GM18861 (cell line): Measurements from ENCODE around the gene LGR6.

ENCODE experiments used
- ATAC-seq: cut with Tn5 transposase; IDR thresholded peaks from one replicate; pipeline ENCODE4 v1.9.1; 2021; ENCODE audit not compliant: unreplicated experiment

The LGR6 gene

GRCh38 chr1:202216691-202217090 is 23.1 kb downstream of the LGR6 start:
- no peak for ATAC-seq

DNA sequence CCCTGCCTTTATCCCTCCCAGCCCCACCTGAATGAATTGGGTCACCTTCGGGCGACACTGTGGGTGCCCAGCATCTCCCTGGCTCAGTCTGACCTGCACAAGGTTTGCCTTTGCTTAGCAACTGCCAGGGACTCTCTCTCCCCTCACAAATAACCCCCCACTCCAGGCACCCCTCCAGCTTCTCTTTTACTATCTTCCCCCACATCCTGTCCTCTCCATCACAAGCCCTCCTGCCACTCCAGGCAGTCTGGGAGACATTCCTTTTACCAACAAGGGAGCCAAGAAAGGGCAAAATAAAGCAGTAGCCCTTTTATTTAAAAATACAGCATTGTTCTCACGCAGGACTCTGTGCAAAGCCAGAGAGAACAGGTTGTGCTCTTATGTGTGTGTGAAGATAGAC is 23.9 kb downstream of the LGR6 start:
- no peak for ATAC-seq

GRCh38 chr1:202217951-202218350 is 24.4 kb downstream of the LGR6 start:
- no peak for ATAC-seq

DNA sequence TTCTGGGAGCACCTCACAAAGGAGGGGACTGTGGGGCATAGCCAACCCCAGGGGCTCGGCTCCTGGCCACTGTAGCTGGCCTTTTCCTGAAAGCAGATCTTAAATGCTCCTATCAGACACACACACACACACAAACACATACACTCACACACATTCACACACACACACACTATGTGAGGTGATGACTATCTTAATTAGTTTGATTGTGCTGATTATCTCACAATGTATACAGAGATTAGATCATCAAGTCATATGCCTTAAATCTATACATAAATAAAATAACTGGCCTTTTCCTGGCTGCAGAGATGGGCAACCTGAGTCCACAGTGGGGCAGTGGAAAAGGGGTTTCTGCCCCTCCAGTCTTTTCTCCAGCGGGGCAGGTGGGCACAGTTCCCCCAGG is 27.1 kb downstream of the LGR6 start:
- ATAC-seq = no peak

GRCh38 chr1:202221911-202222909 is 28.6 kb downstream of the LGR6 start:
- no peak for ATAC-seq

DNA sequence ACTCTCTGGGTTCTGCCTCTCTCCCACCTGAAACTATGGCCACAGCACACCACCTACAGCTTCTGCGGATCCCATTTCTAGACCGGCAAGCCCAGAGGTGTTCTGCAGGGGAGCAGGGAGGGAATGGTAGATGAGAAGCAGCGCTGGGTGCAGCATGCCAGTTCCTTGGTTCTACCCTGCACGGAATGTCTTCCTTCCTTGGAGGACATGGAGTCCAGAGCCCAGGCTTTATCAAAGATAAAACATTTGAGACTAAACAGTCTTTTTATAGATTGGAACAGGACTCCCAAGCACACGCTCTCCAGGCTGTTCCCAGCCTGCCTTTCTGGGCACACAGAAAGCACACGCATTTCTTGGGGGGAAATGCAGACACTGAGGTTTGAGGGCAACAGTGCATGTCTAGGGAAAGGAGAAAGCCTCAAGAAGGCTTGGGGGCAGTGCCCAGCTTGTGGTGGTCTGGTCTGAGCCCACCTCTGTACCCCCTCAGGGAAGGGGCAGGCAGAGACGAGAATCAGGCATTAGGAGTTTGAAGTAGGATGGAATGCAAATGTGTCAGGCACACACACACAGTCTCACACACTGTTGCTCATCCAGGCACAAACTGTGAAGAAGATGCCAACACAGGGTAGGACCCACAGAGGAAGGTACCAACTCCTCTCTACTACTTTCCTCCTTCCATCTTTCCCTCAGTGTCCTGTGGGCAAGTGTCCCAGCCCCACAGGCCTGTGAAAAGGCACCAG is 29.7 kb downstream of the LGR6 start:
- no peak for ATAC-seq

DNA sequence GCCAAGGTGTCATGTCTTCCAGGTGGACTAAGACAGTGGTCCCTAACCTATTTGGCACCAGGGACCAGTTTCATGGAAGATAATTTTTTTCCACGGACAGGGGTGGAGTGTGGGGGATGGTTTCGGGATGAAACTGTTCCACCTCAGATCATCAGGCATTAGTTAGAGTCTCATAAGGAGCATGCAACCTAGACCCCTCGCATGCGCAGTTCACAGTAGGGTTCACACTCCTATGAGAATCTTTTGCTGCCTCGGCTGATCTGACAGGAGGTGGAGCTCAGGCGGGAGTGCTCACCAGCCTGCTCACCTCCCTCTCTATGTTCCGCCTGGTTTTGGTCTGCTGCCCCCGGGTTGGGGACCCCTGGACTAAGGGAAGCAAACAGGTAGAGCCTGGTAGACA is 30.9 kb downstream of the LGR6 start:
- ATAC-seq = no peak

DNA sequence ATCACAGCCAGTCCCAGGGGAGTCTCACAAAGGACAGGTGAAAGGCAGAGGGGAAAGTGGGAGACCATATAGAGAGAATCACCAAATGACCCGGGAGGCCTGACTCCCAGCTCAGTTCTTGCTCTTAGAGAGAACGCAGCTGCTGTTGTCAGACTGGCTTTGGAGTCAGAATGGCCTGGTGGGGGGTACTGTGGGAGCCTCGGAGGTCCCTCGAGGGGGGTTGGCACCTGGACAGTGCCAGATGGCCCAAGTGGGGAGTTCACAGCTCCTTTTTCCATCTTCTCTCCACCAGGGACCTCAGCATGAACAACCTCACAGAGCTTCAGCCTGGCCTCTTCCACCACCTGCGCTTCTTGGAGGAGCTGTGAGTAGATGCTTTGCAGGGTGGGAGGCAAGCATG is 31.5 kb downstream of the LGR6 start:
- ATAC-seq = no peak

- ATAC-seq = no peak
Measured at GRCh38 chr1:202227053-202227672, 33.6 kb downstream of the LGR6 start.

DNA sequence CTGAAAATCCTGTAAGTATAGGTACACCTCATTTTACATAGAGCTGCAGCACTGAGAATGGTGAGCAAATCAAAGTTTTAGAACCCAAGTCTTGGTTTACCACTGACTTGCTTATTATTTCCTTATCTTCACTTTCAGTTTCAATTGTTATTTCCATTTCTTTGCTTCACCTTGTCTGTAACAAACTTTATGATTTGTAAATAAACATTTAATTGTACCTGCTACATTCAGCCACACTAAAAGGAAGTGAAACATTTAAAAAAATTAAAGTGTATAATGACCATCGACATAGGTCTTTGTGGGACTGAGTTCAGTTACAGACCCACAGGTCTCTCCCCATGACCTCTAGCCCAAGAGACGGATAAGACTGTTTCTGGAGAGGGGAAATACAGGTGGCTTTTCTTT is 34.4 kb downstream of the LGR6 start:
- ATAC-seq = no peak

- no peak for ATAC-seq
Measured at GRCh38 chr1:202228484-202229122, 35.0 kb downstream of the LGR6 start.

GRCh38 chr1:202229376-202229775 is 35.8 kb downstream of the LGR6 start:
- no peak for ATAC-seq

- ATAC-seq = no peak
Measured at GRCh38 chr1:202230061-202230938, 36.7 kb downstream of the LGR6 start.

- no peak for ATAC-seq
Measured at GRCh38 chr1:202230939-202231645, 37.5 kb downstream of the LGR6 start.

- no peak for ATAC-seq
Measured at GRCh38 chr1:202233171-202233570, 39.6 kb downstream of the LGR6 start.

DNA sequence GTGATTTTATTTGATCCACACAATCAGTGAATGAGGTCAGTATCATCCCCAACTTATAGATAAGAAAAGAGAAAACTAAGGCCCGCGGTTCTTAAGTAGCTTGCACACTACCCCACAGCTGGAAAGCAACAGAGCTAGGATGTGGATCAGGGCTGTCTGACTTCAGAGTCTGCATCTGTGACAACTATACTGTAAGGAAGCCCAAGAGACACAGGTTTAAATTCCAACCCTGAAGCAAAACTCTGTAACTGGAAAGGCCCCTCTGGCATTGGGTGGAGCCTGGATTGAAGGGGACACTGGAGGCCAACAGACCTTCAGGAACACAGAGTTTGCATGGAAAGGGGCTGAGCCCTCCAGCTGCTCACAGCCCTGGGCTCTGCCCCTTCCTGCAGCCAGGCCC is 40.2 kb downstream of the LGR6 start:
- ATAC-seq = no peak

- no peak for ATAC-seq
Measured at GRCh38 chr1:202234331-202235002, 40.9 kb downstream of the LGR6 start.

GRCh38 chr1:202235003-202235660 is 41.5 kb downstream of the LGR6 start:
- ATAC-seq = no peak
